HEK293 (cell line): ENCODE measurements around the gene MAGI1.

Experiments used
- CTCF ChIA-PET: fragments of 350-600 bp; formaldehyde crosslinking; extraction: SDS; loops from one replicate; lab custom pipeline; 2021; ENCODE audit warnings: antibody characterized with exemption; lab: Yijun Ruan, JAX
- POLR2A ChIA-PET: fragments of 300-600 bp; formaldehyde crosslinking; extraction: SDS; loops from one replicate; lab custom pipeline; 2020; ENCODE audit warnings: antibody characterized with exemption, inconsistent platforms; lab: Yijun Ruan, JAX
- H3K27ac ChIP-seq: fragments of 200-500 bp; sonication (Bioruptor generic); 2 replicates; pipeline ENCODE4 v1.5.1; 2014; ENCODE audit warnings: low read depth, low read length, control low read depth, inconsistent platforms; ENCODE audit errors: extremely low read depth
- H3K36me3 ChIP-seq, 2 experiments: fragments of 200-500 bp in 1 of 2; sonication (Bioruptor generic) in 1 of 2; 1 replicate in 1 of 2; 2 replicates in 1 of 2; pipeline ENCODE4 v1.5.1; 2014 to 2017; ENCODE audit warnings: inconsistent platforms in 2 of 2, low read length in 2 of 2; ENCODE audit not compliant: control insufficient read depth in 2 of 2, insufficient read depth in 1 of 2
- H3K4me1 ChIP-seq: fragments of 200-500 bp; sonication (Bioruptor generic); 2 replicates; pipeline ENCODE4 v1.5.1; 2014; ENCODE audit warnings: mild to moderate bottlenecking, low read length, inconsistent platforms; ENCODE audit not compliant: control insufficient read depth, insufficient read depth
- H3K4me3 ChIP-seq: 2 replicates; pipeline ENCODE4 v1.5.1; 2011; ENCODE audit warnings: low read depth, mild to moderate bottlenecking, control low read depth, low read length, moderate library complexity
- H3K9me3 ChIP-seq: fragments of 200-500 bp; sonication (Bioruptor generic); 2 replicates; pipeline ENCODE4 v1.5.1; 2014; ENCODE audit warnings: low read depth, low read length, inconsistent platforms; ENCODE audit not compliant: control insufficient read depth, insufficient read depth
- BCL6B ChIP-seq: fragments of 450-650 bp; formaldehyde crosslinking; IDR thresholded peaks from 2 replicates; pipeline ENCODE4 v1.5.1; 2017; ENCODE audit warnings: missing biosample characterization, missing genetic modification characterization
- ELK4 ChIP-seq: IDR thresholded peaks from 2 replicates; pipeline ENCODE4 v1.6.1; 2011; ENCODE audit warnings: mild to moderate bottlenecking, low read depth, low read length, borderline replicate concordance
- GLI4 ChIP-seq: fragments of 450-650 bp; formaldehyde crosslinking; IDR thresholded peaks from 2 replicates; pipeline ENCODE4 v1.5.1; 2016; ENCODE audit warnings: missing biosample characterization, missing genetic modification characterization
- HOXC10 ChIP-seq: sonication (generic); formaldehyde crosslinking; IDR thresholded peaks from 2 replicates; pipeline ENCODE4 v1.8.1; 2023; ENCODE audit warnings: mild to moderate bottlenecking, missing genetic modification reagents
- KLF1 ChIP-seq: fragments of 450-650 bp; formaldehyde crosslinking; IDR thresholded peaks from 2 replicates; pipeline ENCODE4 v1.5.1; 2016; ENCODE audit warnings: missing biosample characterization, missing genetic modification characterization
- KLF7 ChIP-seq: fragments of 450-650 bp; formaldehyde crosslinking; IDR thresholded peaks from 2 replicates; pipeline ENCODE4 v1.5.1; 2016; ENCODE audit warnings: missing biosample characterization, missing genetic modification characterization, borderline replicate concordance
- PATZ1 ChIP-seq: fragments of 450-650 bp; formaldehyde crosslinking; IDR thresholded peaks from 2 replicates; pipeline ENCODE4 v1.5.1; 2016; ENCODE audit warnings: missing biosample characterization, missing genetic modification characterization
- RBAK ChIP-seq: fragments of 450-650 bp; formaldehyde crosslinking; IDR thresholded peaks from 2 replicates; pipeline ENCODE4 v1.5.1; 2016; ENCODE audit warnings: missing biosample characterization, missing genetic modification characterization
- REST ChIP-seq: fragments of 450-650 bp; formaldehyde crosslinking; IDR thresholded peaks from 2 replicates; pipeline ENCODE4 v1.5.1; 2016; ENCODE audit warnings: missing biosample characterization, missing genetic modification characterization
- WT1 ChIP-seq: fragments of 450-650 bp; formaldehyde crosslinking; IDR thresholded peaks from 2 replicates; pipeline ENCODE4 v1.5.1; 2016; ENCODE audit warnings: missing biosample characterization, missing genetic modification characterization
- ZBTB1 ChIP-seq: fragments of 450-650 bp; formaldehyde crosslinking; IDR thresholded peaks from 2 replicates; pipeline ENCODE4 v1.5.1; 2016; ENCODE audit warnings: missing biosample characterization, missing genetic modification characterization
- ZNF175 ChIP-seq: fragments of 450-650 bp; formaldehyde crosslinking; IDR thresholded peaks from 2 replicates; pipeline ENCODE4 v1.5.1; 2016; ENCODE audit warnings: missing biosample characterization, missing genetic modification characterization
- ZNF26 ChIP-seq: fragments of 450-650 bp; formaldehyde crosslinking; IDR thresholded peaks from 2 replicates; pipeline ENCODE4 v1.5.1; 2016; ENCODE audit warnings: missing biosample characterization, missing genetic modification characterization
- ZNF266 ChIP-seq: fragments of 450-650 bp; formaldehyde crosslinking; IDR thresholded peaks from 2 replicates; pipeline ENCODE4 v1.5.1; 2016; ENCODE audit warnings: missing biosample characterization, missing genetic modification characterization, low read depth
- ZNF280D ChIP-seq: fragments of 450-650 bp; formaldehyde crosslinking; IDR thresholded peaks from 2 replicates; pipeline ENCODE4 v1.5.1; 2016; ENCODE audit warnings: missing biosample characterization, missing genetic modification characterization
- ZNF366 ChIP-seq: fragments of 450-650 bp; formaldehyde crosslinking; conservative IDR thresholded peaks from 2 replicates; pipeline ENCODE4 v1.5.1; 2016; ENCODE audit warnings: missing biosample characterization, missing genetic modification characterization
- ZNF404 ChIP-seq: fragments of 450-650 bp; formaldehyde crosslinking; IDR thresholded peaks from 2 replicates; pipeline ENCODE4 v1.5.1; 2017; ENCODE audit warnings: missing biosample characterization, missing genetic modification characterization
- ZNF580 ChIP-seq: fragments of 450-650 bp; formaldehyde crosslinking; IDR thresholded peaks from 2 replicates; pipeline ENCODE4 v1.5.1; 2016; ENCODE audit warnings: missing biosample characterization, missing genetic modification characterization
- ZNF621 ChIP-seq: fragments of 450-650 bp; formaldehyde crosslinking; IDR thresholded peaks from 2 replicates; pipeline ENCODE4 v1.5.1; 2017; ENCODE audit warnings: missing biosample characterization, missing genetic modification characterization
- ZNF624 ChIP-seq: fragments of 450-650 bp; formaldehyde crosslinking; IDR thresholded peaks from 2 replicates; pipeline ENCODE4 v1.5.1; 2017; ENCODE audit warnings: missing biosample characterization, missing genetic modification characterization
- ZNF626 ChIP-seq: fragments of 450-650 bp; sonication (Bioruptor Pico); formaldehyde crosslinking; IDR thresholded peaks from 2 replicates; pipeline ENCODE4 v1.5.1; 2018; ENCODE audit warnings: missing biosample characterization, missing genetic modification characterization, inconsistent platforms
- ZNF677 ChIP-seq: fragments of 450-650 bp; IDR thresholded peaks from 2 replicates; pipeline ENCODE4 v1.5.0; 2018; ENCODE audit warnings: missing biosample characterization, mild to moderate bottlenecking, missing genetic modification characterization, moderate library complexity
- ZNF791 ChIP-seq: fragments of 450-650 bp; formaldehyde crosslinking; IDR thresholded peaks from 2 replicates; pipeline ENCODE4 v1.5.1; 2016; ENCODE audit warnings: missing biosample characterization, missing genetic modification characterization
- ZSCAN4 ChIP-seq: fragments of 450-650 bp; formaldehyde crosslinking; IDR thresholded peaks from 2 replicates; pipeline ENCODE4 v1.5.1; 2017; ENCODE audit warnings: missing biosample characterization, missing genetic modification characterization

The MAGI1 gene

GRCh38 chr3:65824166-65824565 lies 214.6 kb downstream of the MAGI1 start (continued):
- no peak for TF ChIP-seq GLI4 (tag by site-specific recombination)
- no peak for TF ChIP-seq ZNF677
- no peak for TF ChIP-seq KLF1 (tag by site-specific recombination)
- TF ChIP-seq ZNF26 (tag by site-specific recombination) = no peak

GRCh38 chr3:65820600-65820999 lies 218.1 kb downstream of the MAGI1 start:
- ChIA-PET POLR2A (no interaction called here), CTCF (no interaction called here)
- TF ChIP-seq RBAK (tag by site-specific recombination) (no peak), WT1 (tag by site-specific recombination) (no peak), ZNF266 (tag by site-specific recombination) (no peak), ZSCAN4 (tag by site-specific recombination) (no peak), ZBTB1 (tag by site-specific recombination) (no peak), ZNF621 (tag by site-specific recombination) (no peak), ZNF404 (tag by site-specific recombination) (no peak), KLF7 (tag by site-specific recombination) (no peak), PATZ1 (tag by site-specific recombination) (no peak), ZNF175 (tag by site-specific recombination) (no peak), REST (no peak), ZNF580 (tag by site-specific recombination) (no peak), HOXC10 (CRISPR knock-in tag) (no peak), ELK4 (no peak), ZNF624 (tag by site-specific recombination) (no peak), BCL6B (tag by site-specific recombination) (no peak), ZNF791 (no peak), ZNF366 (no peak), ZNF280D (tag by site-specific recombination) (no peak), ZNF626 (tag by site-specific recombination) (no peak)
- no peak overlapping the region for H3K27ac ChIP-seq
- no peaks in the 10 kb centered on the region for H3K4me1 ChIP-seq
- no peak overlapping the region for H3K4me3 ChIP-seq
- no peaks in the 10 kb centered on the region for H3K9me3 ChIP-seq
- H3K36me3 ChIP-seq = no peaks in the 10 kb centered on the region
